Body of pancreas (tissue), 4 donors: ENCODE results near the gene TSFM. TPM values are rescaled to one million over a fixed set of nuclear protein-coding genes. Genes with fewer than 3 reads are reported as not detected.

ENCODE experiments used
- ATAC-seq: fragments of 150-250 bp; one replicate; pipeline ENCODE4 v1.9.1; 2016
- DNase-seq, 4 donors: peaks; one replicate each; pipeline ENCODE4 v3.0.0-alpha.2; 2019
- H3K27ac ChIP-seq, 4 donors: fragments of 200-600 bp; sonication (generic); 1 replicate in 3 of 4; 2 replicates in 1 of 4; pipeline versions ENCODE4 v1.5.1 to v1.6.1; 2016 to 2019; ENCODE audit warnings: mild to moderate bottlenecking in 1 of 4, mixed read lengths in 1 of 4, moderate library complexity in 1 of 4
- H3K27me3 ChIP-seq, 2 donors: fragments of 200-600 bp; sonication (generic); one replicate each; pipeline ENCODE4 v1.6.0; 2016; ENCODE audit warnings: mild to moderate bottlenecking in 1 of 2
- H3K36me3 ChIP-seq, 2 donors: fragments of 200-600 bp; sonication (generic); replicated peaks in 1 of 2; 2 replicates each; pipeline ENCODE4 v1.5.1; 2016; ENCODE audit warnings: low read depth in 2 of 2; ENCODE audit not compliant: insufficient read depth in 1 of 2
- H3K4me1 ChIP-seq: fragments of 200-600 bp; sonication (generic); one replicate; pipeline ENCODE4 v1.6.0; 2016
- H3K4me3 ChIP-seq, 2 donors: fragments of 200-600 bp; sonication (generic); 1 replicate in 1 of 2; 2 replicates in 1 of 2; pipeline ENCODE4 v1.5.1; 2016 to 2019
- H3K9me3 ChIP-seq, 3 donors: fragments of 200-600 bp; sonication (generic); 1 replicate in 2 of 3; 2 replicates in 1 of 3; pipeline ENCODE4 v1.5.1; 2016
- CTCF ChIP-seq, 7 experiments: fragments of 450-650 bp in 4 of 7; fragments of 200-600 bp in 3 of 7; sonication (generic) in 3 of 7; IDR thresholded peaks; one replicate each; pipeline ENCODE4 v1.5.1; 2016 to 2019; ENCODE audit warnings: antibody characterized with exemption in 7 of 7
- POLR2A ChIP-seq, 3 donors: fragments of 450-650 bp; IDR thresholded peaks; one replicate each; pipeline ENCODE4 v1.6.1; 2016; ENCODE audit warnings: antibody characterized with exemption in 3 of 3, mild to moderate bottlenecking in 2 of 3
- WGBS, 2 donors: methylation state at CpG; one replicate each; pipeline ENCODE4 v1.1.5; 2017; 5-methylcytosine and 5-hydroxymethylcytosine counted together
- intact Hi-C: fragments of 100-400 bp; cut with DNase I; formaldehyde crosslinking; loops from one replicate; pipeline ENCODE4 v1.15.1; 2023
- total RNA-seq, 2 donors: library from RNA; depleted of rRNA; stranded (reverse); fragments of >200 nt; gene quantifications; one replicate each; pipeline ENCODE4 v1.1.0, GENCODE V29; 2016

Gene TSFM
- total RNA-seq, 2 donors from 2014 or later = 9.2 to 18.4 TPM

DNA sequence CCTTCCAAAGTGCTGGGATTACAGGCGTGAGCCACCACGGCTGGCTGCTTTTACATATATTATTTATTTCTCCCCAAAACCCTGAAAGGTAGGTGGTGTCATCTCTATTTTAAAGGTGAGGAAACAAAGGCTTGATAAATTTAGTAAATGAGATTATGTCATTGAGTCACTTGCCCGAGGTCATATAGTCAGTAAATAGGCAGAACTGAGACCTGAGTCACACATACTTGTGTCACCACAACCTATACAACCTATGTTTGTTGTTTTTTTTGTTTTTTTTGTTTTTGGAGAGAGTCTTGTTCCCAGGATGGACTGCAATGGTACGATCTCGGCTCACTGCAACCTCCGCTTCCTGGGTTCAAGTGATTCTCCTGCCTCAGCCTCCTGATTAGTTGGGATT, 12.8 kb downstream of the TSFM start:
- TF ChIP-seq CTCF (IDR thresholded peaks at IDR 0.05) = no peak
- TF ChIP-seq POLR2A (IDR thresholded peaks at IDR 0.05) = no peak
- intact Hi-C loops = no loop called here
- ATAC-seq = no peak
- Histone ChIP-seq H3K36me3 (peaks cover 3 to 36% of the 10 kb centered on the region in 2 donors), H3K4me3 (no peak overlapping the region), H3K4me1 (no peaks in the 10 kb centered on the region), H3K9me3 (no peaks in the 10 kb centered on the region), H3K27ac (no peak overlapping the region), H3K27me3 (no peaks in the 10 kb centered on the region)
- DNase-seq = no peak
- WGBS, 2 donors = 87 to 95% methylated on average over 6 of the region's 6 CpGs

GRCh38 chr12:57796996-57797395, 14.4 kb downstream of the TSFM start:
- ATAC-seq (no peak), DNase-seq (no peak)
- Histone ChIP-seq H3K27me3 (no peaks in the 10 kb centered on the region), H3K27ac (no peak overlapping the region), H3K36me3 (peaks cover 3 to 35% of the 10 kb centered on the region in 2 donors), H3K4me1 (no peaks in the 10 kb centered on the region), H3K9me3 (no peaks in the 10 kb centered on the region), H3K4me3 (no peak overlapping the region)
- intact Hi-C loops = no loop called here
- TF ChIP-seq CTCF (IDR thresholded peaks at IDR 0.05) = no peak
- no peak for TF ChIP-seq POLR2A (IDR thresholded peaks at IDR 0.05)
- WGBS, 2 donors = 93 to 94% methylated on average over 1 of the region's 1 CpG

GRCh38 chr12:57797933-57798332, 15.3 kb downstream of the TSFM start:
- DNase-seq (no peak), ATAC-seq (no peak)
- WGBS, 2 donors = 68 to 76% methylated on average over 1 of the region's 1 CpG
- Histone ChIP-seq H3K36me3 (peaks cover 3 to 37% of the 10 kb centered on the region in 2 donors), H3K9me3 (no peaks in the 10 kb centered on the region), H3K4me1 (no peaks in the 10 kb centered on the region), H3K4me3 (no peak overlapping the region), H3K27me3 (no peaks in the 10 kb centered on the region), H3K27ac (no peak overlapping the region)
- intact Hi-C loops = no loop called here
- TF ChIP-seq POLR2A (IDR thresholded peaks at IDR 0.05) = no peak

GRCh38 chr12:57800965-57801364, 18.4 kb downstream of the TSFM start:
- H3K27me3 ChIP-seq = no peaks in the 10 kb centered on the region
- no peaks in the 10 kb centered on the region for H3K9me3 ChIP-seq
- no peak overlapping the region for H3K4me3 ChIP-seq
- ATAC-seq (no peak), DNase-seq (no peak)
- H3K4me1 ChIP-seq = peaks cover 3% of the 10 kb centered on the region
- H3K36me3 ChIP-seq = peaks cover 0 to 24% of the 10 kb centered on the region in 2 donors
- WGBS, 2 donors = 93 to 94% methylated on average over 3 of the region's 3 CpGs
- no peak for TF ChIP-seq POLR2A (IDR thresholded peaks at IDR 0.05)
- no peak for TF ChIP-seq CTCF (IDR thresholded peaks at IDR 0.05)
- H3K27ac ChIP-seq = no peak overlapping the region
- intact Hi-C loops = no loop called here

GRCh38 chr12:57802607-57803006, 20.0 kb downstream of the TSFM start:
- peaks cover 3% of the 10 kb centered on the region for H3K4me1 ChIP-seq
- no peaks in the 10 kb centered on the region for H3K9me3 ChIP-seq
- intact Hi-C loops = no loop called here
- 69 to 88% methylated on average over 1 of the region's 1 CpG for WGBS, 2 donors
- no peak overlapping the region for H3K27ac ChIP-seq
- ATAC-seq (no peak), DNase-seq (no peak)
- peaks cover 2 to 16% of the 10 kb centered on the region in 2 donors for H3K36me3 ChIP-seq
- no peaks in the 10 kb centered on the region for H3K27me3 ChIP-seq
- no peak overlapping the region for H3K4me3 ChIP-seq
- TF ChIP-seq POLR2A (IDR thresholded peaks at IDR 0.05) (no peak), CTCF (IDR thresholded peaks at IDR 0.05) (no peak)
